Stimulated activated CD4-positive, alpha-beta T cell treated with anti-CD3 and anti-CD28 coated beads, Interleukin-2, amount 100 ng/mL, for 4 hours (primary cell): ENCODE results near the gene HSPA1L.

Experiments
- DNase-seq: peaks from one replicate; pipeline ENCODE4 v3.0.0-alpha.2; 2020; ENCODE audit warnings: low read depth

The HSPA1L gene

DNA sequence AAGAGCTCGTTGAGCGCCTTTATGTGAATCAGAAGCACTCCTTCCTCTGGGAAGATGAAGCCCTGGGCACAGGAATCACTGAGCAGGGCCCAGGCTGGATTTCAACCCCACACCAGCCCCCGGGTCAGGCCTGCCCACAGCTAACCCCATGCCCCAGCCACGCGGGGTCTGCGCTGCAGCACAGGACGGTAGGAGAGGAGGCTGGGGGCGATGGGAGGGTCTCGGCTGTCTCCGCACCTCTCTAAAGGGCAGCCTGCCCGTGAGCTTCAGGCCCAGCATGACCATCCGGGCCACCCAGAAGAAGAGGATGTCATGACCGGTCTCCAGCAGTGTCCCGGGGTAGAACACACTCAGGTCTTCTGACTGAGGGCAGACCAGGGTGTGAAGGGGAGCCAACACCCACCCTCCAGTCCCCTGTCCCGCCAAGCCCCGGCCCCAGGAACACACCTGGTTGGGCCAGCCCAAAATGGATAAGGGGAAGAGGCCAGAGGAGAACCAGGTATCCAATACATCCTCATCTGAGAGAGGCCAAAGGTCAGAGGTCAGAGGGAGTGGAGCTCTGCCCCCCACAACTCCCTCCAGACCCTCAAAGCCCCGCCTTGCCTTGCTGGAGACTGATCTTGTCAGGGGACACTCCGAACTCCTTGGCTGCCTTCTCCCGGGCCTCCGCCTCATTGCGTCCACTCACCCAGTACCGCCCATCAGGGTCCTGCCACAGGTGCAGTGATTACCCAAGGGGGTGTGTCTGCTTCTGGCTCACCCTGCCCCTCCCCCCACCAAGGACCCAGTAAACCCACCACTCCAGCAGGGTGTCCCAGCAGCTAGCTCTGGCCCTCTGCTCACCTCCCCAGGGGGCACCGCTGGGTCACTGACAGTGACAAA is 33.6 kb downstream of the HSPA1L start:
- DNase-seq, result no peak

DNA sequence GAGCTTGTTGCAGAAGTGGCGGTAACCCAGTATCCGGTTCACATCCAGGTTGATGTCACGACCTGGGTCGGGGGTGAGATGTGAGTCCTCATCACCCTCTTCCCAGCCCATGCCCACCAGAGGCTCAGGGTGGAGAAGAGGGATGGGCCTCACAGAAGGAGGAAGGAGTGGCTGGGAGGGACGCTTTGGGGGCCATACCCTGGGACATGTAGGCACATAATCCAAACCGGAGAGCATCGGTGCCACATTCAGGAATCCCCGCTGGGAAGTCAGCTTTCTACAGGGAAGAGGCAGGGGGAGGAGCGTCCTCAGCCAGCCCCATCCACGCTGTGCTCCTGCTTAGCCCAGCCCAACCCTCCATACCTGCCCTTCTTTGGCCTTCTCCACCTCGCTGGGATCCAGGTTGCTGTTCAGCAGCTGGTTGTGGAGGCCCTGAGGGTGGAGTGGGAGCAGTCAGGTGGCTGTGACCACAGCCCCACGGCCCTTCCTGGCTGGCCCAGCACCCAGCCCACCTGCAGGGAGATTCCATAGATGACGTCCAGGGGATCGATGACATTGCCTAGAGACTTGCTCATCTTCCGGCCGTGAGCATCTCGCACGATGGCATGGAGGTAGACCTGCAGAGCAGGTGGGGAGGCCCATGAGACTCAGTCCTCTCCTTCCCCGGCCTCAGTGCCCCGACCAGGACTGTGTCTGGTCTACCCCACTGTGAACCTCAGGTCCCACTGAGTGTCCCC is 34.4 kb downstream of the HSPA1L start:
- no peak for DNase-seq

DNA sequence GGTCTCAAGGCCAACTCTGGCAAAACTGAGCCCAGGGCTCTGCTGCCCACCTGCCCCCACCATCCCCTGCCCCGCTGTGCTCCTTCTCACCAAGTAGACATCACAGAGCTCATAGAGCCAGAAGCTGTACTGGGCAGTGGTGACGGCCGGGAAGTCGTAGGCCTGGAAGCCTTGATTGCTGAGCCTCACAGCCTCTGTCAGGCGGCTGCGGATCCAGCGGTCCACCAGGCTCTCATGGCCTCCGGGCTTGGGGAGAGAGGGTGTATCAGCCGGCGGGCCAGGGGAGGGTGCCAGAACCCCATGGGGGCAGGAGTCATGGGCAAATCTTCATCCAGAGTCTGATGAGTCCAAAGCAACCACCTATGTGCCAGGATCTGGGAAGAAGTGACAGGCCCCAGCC is 35.2 kb downstream of the HSPA1L start:
- DNase-seq, result no peak

DNA sequence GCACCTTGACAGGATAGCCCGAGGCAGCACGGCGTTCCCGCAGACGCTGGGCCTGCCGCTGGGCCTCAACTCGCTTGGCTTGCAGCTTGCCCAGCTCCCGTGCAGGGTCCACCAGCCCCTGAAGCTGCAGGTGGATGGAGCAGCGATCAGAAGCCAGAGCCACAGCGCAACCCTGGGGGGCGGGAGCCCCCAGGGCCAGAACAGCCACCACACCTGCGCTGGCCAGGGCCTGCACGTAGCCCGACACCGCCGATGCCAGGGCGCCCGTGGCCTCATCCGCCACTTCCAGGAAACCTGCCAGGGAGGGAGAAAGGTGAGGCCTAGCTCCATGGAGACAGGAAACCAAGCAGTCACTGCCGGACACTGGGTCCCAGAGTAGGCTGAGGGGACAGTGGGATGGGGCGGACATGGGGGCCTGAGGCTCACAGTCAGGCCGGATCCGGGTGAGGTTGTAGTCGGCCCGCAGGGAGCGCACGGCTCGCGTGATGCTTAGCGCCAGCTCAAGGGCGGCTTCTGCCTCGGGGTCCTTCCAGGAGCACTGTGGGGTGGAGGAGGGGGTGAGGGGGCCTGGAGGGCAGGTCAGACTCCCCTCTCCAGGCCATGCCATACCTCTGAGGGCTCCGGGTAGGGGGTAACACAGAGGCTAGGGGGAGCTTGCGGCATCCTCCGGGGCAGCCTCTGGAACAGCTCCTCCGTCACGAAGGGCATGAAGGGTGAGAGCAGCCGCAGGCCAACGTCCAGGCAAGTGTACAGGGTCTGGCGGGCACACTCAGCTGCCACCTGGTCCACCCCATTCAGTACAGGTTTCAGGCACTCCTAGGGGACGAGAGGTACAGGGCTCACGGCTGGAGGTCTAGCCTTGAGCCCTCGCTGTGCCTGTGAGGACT is 35.8 kb downstream of the HSPA1L start:
- DNase-seq, result no peak

DNA sequence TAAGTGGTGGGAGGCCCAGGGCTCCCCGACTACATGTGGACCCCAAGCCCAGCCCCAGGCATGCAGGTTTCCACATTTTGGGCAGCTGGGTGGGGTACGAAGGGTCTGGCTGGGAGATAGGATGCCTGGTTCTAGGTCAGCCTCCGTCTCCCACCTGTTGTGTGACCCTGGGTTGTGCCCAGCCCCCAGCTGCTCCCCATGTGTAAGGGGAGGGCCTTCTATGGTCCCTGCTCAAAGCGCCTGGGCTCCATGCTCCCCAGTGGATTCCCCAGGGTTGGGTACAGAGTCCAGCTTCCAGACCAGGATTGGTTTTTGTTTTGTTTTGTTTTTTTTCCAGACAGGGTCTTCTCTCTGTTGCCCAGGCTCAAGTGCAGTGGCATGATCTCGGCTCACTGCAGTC is 36.9 kb downstream of the HSPA1L start:
- DNase-seq, result no peak

DNA sequence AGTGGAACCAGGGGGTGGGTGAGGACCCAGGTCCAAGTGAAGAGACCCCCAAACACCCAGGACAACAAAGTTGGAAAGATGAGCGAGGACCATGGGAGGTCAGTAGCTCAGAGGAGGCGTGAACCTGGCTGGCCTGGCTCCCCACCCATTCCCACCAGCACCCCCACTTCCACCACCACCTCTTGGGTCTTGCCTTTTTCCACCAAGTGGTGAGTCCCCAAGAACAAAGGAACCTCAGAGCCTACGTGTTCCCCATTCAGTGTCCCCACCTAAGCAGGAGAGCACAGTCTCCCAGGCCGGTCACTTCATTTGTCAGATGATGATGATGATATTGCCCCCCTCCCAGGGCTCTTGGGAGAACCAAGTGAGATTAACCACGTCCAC is 37.4 kb downstream of the HSPA1L start:
- DNase-seq, result no peak

DNA sequence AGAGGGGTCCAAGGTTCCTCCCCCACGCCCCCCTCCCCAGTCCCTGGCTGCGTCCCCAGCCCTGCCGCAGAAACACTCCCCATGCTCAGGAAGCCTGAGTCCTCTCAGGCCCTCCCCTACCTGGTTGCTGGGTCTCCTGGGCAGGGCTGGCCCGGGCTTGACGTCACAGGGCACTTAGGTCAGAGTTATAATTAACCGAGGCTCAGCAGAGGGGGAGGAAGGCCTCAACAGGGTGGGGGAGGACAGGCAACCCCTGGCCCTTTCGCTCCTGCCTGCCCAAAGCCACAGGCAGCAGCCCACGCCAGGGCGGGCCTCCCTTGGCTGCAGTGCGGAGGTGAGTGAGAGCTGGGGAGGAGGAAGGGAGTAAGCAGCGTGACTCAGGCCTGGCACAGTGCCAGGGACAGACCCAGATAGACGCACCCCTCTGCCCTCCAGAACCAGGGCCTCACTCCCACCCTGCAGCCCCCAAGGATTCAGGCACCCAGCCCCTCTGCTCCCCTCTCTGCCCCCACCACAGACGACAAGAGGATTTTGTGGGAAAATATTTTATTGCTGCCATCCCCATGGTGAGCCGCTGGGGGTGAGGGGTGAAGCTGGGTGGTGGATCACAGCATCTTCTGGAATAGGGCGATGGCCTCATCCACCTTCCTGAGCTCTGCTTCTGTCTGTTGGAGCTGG is 38.0 kb downstream of the HSPA1L start, which contains the start of gene VWA7:
Gene VWA7, minus strand, starts transcription at position 340 of the 678 bp plus-strand sequence. CDS start 549 bp downstream, outside the sequence.
- peak; percentile 76 for DNase-seq

DNA sequence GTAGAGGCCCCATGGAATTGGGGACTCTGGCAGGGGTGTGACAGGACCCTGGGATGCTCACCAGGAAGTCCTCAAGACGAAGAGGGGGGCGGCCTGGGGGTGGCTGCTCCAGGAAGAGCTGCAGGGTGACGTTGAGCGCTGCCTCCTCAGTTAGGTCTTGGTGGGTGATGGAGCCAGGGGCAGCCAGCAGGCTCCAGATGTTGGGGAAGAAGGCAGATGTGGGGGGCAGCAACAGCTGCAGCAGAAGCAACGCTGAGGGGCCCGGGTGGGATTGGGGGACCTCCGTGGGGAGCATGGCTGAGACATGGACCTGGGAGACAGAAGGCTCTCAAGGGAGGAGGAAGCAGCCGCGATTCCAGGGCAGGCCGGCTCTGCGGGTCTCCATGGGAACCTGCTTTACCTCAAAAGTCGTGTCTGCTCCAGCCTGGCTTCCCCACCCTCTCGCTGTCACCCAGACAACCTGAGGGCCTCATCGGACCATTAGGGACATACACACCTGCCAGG is 38.5 kb downstream of the HSPA1L start:
- DNase-seq, result no peak

DNA sequence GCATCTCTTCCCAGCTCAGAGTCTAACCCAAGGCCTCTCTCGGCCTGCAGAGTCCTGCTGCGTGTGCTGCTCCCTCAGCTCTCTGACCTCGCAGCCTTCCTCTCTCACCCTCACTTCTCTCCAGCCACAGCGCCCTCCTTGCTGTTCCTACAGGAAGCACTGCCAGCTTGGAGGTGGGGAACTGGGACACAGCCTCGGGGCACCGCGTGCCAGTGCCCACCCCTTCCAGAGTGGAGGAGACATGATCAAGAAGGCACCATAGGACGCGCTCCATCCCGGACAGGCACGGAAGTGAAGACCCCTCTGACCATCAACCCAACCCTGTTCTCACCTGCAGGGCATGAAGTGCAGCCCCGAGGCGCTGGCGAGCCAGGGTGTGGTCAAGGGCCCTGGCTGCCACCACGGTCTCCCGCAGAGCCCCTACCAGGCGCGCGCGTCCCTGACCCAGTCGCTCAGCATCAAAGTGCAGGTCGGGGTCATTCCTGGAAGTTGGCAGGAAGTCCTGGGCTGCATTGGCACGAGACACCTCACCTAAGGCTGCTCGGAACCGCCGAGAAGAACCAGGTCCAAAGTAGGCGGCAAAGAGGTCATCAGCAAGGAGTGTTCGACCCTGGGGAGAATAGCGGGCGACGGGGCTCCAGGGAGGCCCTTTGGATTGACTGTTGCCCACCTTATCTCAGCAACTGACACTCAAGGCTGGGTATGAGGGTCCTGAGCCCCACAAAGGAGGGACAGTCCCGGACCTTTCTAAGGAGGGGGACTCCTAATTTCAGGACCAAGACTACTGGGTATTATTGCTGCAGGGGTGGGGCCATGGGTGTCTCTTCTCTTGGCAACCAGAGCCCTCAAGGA is 39.2 kb downstream of the HSPA1L start:
- no peak for DNase-seq

DNA sequence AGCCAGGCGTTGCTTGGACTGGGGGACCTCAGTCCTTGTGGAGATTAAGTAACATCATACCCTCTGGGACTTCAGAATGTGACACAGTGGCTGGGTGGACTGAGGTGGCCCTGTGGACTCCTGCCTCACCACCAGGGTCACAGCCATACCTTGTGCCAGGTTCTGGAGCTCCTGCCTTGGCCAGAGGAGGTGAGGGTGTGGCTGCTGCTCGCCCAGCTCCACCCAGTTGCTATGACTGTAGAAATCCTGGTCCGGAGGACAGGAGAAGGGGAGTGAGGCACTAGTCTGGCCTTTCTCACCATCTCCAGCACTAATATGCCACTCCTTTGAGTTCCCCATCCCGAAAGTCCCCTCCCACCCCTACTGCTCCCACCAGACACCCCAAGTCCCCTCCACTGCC is 39.9 kb downstream of the HSPA1L start:
- no peak for DNase-seq

DNA sequence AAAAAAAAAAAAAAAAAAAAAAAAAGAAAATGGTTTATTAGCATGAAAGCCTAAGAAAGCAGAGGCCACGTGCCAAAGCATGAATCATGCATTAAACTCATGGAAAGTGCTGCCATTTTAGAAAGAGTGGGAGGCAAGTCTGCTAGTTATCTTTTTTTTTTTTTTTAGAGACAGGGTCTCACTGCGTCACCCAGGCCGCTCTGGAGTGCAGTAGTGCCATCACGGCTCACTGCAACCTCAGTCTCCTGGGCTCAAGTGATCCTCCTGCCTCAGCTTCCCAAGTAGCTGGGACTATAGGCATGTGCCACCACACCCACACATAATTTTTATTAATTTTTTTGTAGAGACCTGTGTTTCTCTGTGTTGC is 43.1 kb downstream of the HSPA1L start:
- peak; percentile 62 for DNase-seq

DNA sequence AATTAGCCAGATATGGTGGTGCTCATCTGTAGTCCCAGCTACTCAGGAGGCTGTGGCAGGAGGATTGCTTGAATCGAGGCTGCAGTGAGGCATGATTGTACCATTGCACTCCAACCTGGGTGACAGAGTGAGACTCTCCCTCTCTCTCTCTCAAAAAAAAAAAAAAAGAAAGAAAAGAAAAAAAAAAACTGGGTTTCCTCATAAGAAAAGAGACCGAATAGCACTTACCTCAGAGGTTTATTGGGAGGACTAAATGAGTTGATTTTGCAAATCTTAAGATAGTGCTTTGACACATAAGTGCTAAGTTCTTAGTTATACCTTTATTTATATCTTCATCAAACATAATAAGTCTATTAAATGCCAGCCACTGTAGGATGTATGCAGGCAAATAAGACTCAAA is 44.2 kb downstream of the HSPA1L start:
- DNase-seq, result no peak

DNA sequence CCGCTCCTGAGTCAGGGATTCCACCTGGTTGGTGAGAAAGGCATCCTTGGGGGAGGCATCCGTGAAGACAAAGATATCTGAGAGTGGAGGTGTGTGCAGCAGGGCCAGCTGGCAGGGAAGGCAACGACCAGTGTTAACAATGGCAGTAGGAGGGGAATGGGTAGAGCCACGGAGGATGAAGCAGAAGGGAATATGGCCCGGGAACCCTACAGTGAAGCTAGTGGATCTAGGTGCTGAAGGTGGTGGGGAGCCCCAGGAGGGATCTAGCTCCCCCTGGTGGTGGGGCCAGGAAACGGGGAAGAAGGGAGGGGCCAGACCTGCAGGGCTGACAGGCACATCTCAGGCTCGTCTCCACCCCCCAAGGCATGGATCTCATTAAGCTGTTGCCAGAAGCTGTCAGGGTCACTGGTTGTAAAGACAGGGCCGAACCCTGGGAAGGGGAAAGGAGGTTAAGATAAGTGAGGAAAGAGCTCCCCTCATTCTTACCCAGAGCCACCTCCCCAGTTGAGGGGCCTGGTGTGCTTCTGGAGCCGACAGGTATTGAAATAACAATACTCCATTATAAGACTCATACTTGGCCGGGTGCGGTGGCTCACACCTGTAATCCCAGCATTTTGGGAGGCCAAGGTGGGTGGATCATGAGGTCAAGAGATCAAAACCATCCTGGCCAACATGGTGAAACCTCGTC is 45.3 kb downstream of the HSPA1L start:
- DNase-seq, result peak; percentile 72

DNA sequence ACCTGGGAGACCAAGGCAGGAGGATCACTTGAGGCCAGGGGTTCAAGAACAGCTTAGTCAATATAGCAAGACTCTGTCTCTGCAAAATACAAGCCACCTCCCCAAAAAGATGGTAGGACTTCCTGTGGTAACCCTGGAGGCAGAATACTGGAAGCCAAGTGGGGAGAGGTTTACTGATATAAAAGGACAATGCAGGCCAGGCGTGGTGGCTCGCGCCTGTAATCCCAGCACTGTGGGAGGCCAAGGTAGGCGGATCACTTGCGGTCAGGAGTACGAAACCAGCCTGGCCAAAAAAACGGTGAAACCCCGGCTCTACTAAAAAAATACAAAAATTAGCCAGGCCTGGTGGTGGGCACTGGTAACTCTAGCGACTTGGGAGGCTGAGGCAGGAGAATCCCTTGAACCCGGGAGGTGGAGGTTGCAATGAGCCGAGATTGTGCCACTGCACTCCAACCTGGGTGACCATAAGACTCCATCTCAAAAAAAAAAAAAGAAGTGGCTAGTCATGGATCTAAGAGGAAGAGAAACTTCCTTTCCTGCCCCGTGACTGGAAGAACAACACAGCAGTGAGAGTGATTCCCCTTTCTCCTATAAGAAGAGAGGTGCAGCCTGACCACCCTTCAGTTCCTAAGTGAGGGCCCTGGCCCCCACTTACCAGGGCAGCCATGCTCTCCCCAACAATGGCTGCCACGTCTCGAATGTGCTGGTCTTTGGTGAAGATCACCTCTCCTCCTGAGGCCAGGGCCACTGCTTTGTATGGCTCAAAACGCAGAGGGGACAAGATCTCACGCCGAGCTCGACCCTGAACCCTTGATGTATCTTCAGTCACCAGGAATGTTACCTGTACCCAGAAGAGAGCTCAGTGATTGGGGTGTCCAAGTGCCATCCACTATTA is 46.5 kb downstream of the HSPA1L start:
- no peak for DNase-seq

DNA sequence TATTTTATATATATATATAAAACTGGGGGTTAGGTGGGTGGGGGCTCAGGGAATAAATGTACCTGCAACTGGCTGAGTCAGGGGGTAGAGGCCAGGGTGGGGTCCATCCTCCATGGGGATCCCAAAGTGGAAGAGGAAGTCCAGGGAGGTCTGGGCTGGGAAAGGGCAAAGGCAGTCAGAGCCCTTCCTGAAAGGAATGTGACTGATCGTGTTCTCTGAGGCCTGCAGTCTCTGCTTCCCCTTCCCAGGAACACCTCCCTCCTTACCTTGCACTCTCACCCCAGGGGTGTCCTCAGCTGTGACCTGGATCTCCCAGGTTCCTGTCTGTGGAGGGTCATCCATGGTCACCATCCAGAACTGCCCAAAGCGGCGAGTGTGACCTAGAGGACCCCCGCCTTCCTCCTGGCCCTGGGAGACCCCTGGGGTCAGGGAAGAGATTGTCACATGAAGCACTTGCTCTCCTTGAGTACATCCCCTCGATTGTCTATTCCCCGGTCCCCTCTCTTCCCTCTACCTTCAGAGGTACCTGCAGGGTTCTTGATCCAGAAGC is 47.9 kb downstream of the HSPA1L start:
- DNase-seq, result no peak

DNA sequence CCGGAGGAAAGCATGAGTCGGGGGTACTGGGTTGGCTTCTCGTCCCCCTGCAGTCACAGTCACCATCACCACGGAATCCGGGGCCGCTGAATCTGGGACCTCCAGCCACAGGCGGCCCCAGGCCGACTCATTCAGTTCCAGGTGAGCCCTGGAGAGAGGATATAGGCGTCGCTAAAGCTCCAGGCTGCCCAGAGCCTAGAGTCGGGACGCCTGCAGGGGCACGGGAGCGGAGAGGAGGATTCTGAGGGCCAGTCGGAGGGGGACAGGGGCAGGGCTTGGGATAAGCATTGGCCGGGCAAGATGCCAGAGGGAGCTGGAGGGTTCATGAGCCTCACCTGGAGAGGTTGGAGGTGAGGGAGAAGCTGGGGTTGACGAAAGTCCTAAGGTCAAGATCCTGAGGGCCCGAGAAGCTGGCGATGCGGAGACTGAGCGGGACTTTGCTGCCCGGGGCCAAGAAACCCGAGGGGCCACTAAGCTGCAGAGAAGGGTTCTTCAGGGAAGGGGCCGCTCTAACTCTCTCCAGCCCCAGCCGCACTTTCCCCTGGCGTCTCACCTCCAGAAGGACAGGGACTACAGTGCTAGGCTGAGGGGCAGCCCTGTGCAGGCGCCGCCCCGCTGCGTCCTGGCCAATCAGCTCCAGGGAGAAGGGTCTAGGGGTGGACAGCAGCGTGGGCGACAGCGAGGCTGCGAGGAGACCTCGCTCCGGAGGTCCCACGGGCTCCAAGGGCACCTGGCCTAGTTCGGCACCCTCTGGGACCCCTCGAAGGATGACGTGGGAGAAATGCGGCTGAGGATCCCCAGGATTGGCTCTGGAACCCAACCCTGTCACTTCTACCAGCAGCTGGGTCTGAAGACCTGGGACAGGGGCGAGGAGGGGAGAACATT is 48.9 kb downstream of the HSPA1L start:
- DNase-seq, result no peak

DNA sequence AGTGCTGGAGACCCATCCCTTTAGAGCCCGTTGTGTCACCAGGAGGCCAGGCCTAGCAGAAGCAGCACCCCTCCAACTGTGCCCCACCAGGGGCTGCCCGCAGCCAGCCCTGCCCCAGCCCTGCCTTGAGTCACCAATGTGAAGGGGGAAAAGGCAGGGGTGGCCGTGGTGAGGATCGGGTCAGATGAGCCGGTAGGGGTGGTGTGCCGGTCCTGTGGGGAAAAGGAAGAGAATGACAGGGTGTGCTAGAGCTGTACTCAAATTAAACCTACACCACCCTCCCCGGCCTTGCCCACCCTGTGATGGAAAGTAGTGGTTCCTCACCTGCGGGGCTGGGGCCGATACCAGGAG is 49.5 kb downstream of the HSPA1L start:
- DNase-seq, result no peak

DNA sequence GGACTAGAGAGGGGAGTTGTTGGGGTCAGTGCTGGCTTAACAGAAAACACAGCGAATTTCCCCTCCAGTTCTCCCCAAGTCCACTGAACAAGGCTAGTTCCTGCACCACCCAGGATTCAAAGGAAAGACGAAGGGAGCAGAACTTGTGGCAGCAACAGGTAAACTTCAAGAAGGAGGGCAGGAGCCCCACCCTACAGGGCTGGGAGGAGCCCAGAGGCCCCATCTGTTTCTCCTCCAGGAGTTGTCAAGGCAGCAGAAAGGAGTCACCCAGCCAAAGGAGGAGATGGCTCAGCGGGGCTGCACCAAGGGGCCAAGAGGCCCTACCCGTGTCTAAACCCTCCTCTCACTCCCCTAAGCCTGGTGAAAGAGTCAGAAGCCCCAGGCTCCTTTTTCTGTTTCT is 50.9 kb downstream of the HSPA1L start:
- no peak for DNase-seq
